Measurements from ENCODE around the gene MPPED2. TPM values are rescaled to one million over a fixed set of nuclear protein-coding genes. Genes with fewer than 3 reads are reported as not detected.

The MPPED2 gene
- total RNA-seq, 1 experiment from 2014 or later: 4.7 TPM

DNA sequence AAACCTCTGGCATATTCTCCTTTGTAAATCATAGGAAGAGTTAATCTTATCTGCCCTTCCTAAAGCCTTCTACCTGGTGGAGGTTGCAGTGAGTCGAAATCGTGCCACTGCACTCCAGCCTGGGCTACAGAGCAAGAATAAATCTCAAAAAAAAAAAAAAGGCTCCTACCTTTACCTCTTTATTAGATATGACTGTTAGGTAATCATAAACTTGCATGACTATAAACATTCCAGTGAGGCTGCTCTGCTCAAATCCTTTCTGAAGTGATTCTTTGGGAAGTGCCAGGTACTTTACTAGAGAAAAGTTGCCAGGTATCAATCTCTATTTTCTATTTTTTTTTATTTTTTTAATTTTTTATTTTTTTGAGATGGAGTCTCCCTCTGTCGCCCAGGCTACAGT lies 59.6 kb downstream of the MPPED2 start:
- no peak overlapping the region for H3K56ac ChIP-seq (ENCODE audit: insufficient read length, low read depth, low read length)
- WGBS (ENCODE audit: extremely low coverage, insufficient read length, low lambda C conversion rate): no CpG with 5 or more reads among the region's 3 CpGs
- H2BK15ac ChIP-seq (ENCODE audit: low read depth, low read length): no peak overlapping the region
- H2AK5ac ChIP-seq (ENCODE audit: insufficient read length, low read length): no peak overlapping the region
- H3K9ac ChIP-seq (ENCODE audit: extremely low read depth, insufficient read length, low read length): no peak overlapping the region
- H3K18ac ChIP-seq (ENCODE audit: insufficient read length, low read depth, low read length): no peak overlapping the region
- no peaks in the 10 kb centered on the region for H3K23me2 ChIP-seq (ENCODE audit: insufficient read length, low read depth, low read length, poor library complexity, severe bottlenecking)
- H4K91ac ChIP-seq (ENCODE audit: insufficient read length, low read depth, low read length): no peak overlapping the region
- no peak overlapping the region for H3K4me2 ChIP-seq (ENCODE audit: insufficient read depth, insufficient read length, low read length)
- H2BK120ac ChIP-seq (ENCODE audit: low read depth, low read length, poor library complexity, severe bottlenecking): no peak overlapping the region
- no peak overlapping the region for H2AFZ ChIP-seq (ENCODE audit: low read length)
- H4K5ac ChIP-seq (ENCODE audit: insufficient read length, low read depth, low read length): no peak overlapping the region
- no peak overlapping the region for H3K23ac ChIP-seq (ENCODE audit: insufficient read length, low read depth, low read length)
- Mint-ChIP-seq H3K27me3 (ENCODE audit: low read depth) (no peaks in the 10 kb centered on the region), H3K4me1 (peaks cover 7 to 13% of the 10 kb centered on the region in 2 experiments), H3K9me3 (0 out of 5 replicates have a peak, but pooled peaks cover 0 to 2% of the 10 kb centered on the region in 2 experiments), H3K36me3 (ENCODE audit: insufficient read depth in 1 of 3, low read depth in 3 of 3) (peaks cover 0 to 2% (median 0%) of the 10 kb centered on the region in 3 experiments; a peak in 1 of 7 replicates), H3K4me3 (no peak overlapping the region), H3K27ac (no peak overlapping the region)
- 0 out of 2 replicates have a peak, but pooled peaks cover 3% of the 10 kb centered on the region for H3K4me1 ChIP-seq (ENCODE audit: insufficient read depth, low read length)
- no peak overlapping the region for H2BK5ac ChIP-seq (ENCODE audit: insufficient read length, low read length)
- H4K20me1 ChIP-seq (ENCODE audit: control insufficient read depth, insufficient read depth, insufficient read length): no peaks in the 10 kb centered on the region
- TF ChIP-seq, protein P1, sequence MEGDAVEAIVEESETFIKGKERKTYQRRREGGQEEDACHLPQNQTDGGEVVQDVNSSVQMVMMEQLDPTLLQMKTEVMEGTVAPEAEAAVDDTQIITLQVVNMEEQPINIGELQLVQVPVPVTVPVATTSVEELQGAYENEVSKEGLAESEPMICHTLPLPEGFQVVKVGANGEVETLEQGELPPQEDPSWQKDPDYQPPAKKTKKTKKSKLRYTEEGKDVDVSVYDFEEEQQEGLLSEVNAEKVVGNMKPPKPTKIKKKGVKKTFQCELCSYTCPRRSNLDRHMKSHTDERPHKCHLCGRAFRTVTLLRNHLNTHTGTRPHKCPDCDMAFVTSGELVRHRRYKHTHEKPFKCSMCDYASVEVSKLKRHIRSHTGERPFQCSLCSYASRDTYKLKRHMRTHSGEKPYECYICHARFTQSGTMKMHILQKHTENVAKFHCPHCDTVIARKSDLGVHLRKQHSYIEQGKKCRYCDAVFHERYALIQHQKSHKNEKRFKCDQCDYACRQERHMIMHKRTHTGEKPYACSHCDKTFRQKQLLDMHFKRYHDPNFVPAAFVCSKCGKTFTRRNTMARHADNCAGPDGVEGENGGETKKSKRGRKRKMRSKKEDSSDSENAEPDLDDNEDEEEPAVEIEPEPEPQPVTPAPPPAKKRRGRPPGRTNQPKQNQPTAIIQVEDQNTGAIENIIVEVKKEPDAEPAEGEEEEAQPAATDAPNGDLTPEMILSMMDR (conservative IDR thresholded peaks at IDR 0.05): no peak
- H3K9me3 ChIP-seq (ENCODE audit: control insufficient read depth, low read depth, low read length): no peaks in the 10 kb centered on the region
- H4K8ac ChIP-seq (replicated peaks; ENCODE audit: insufficient read length, low read depth, low read length): no peak overlapping the region
- no peak for DNase-seq
- H3K27ac ChIP-seq (ENCODE audit: insufficient read length, low read depth, low read length): no peak overlapping the region
- H3K79me2 ChIP-seq (ENCODE audit: insufficient read depth, low read length): peaks cover 1% of the 10 kb centered on the region; the same call in 1 of the 2 replicates
- no peak overlapping the region for H3K14ac ChIP-seq (ENCODE audit: insufficient read depth, low read length)
- no peak overlapping the region for H3T11ph ChIP-seq (ENCODE audit: low read length)
- H3K27me3 ChIP-seq (ENCODE audit: insufficient read depth, low read length): no peaks in the 10 kb centered on the region
- no peaks in the 10 kb centered on the region for H3K79me1 ChIP-seq (ENCODE audit: insufficient read depth, low read depth, low read length, poor library complexity, severe bottlenecking)
- H3K4ac ChIP-seq (ENCODE audit: low read depth, low read length): no peak overlapping the region
- no peak overlapping the region for H2BK12ac ChIP-seq (ENCODE audit: insufficient read length, low read depth, low read length)
- no peak overlapping the region for H2BK20ac ChIP-seq (ENCODE audit: low read depth, low read length, poor library complexity, severe bottlenecking)

Data from H9 (cell line).